ENCODE results near the gene KRTAP9-7.

GRCh38 chr17:41284546-41284945 lies 9.0 kb downstream of the KRTAP9-7 start:
- no peak for TF ChIP-seq CTCF (IDR thresholded peaks at IDR 0.05; ENCODE audit: poor library complexity)
- no peak for TF ChIP-seq EZH2 (IDR thresholded peaks at IDR 0.05; ENCODE audit: borderline replicate concordance)
- TF ChIP-seq EZH2phosphoT487 (IDR thresholded peaks at IDR 0.05; ENCODE audit: low read depth, severe bottlenecking, unreplicated experiment) = no peak
